Activated CD8-positive, alpha-beta memory T cell treated with anti-CD3 and anti-CD28 coated beads for 36 hours (primary cell): ENCODE results near the gene ZDHHC11B. TPM values are rescaled to one million over a fixed set of nuclear protein-coding genes. Genes with fewer than 3 reads are reported as not detected.
"Not testable (repeated sequence)": the region's sequence is repeated elsewhere in the genome, so short reads cannot be mapped to it uniquely, and the experiment has no call there.

Experiments used
- CTCF ChIA-PET: fragments of 350-600 bp; sonication (Branson Sonifier 250); formaldehyde crosslinking; loops from one replicate; lab custom pipeline; 2021; ENCODE audit warnings: antibody characterized with exemption; lab: Charles Lee
- POLR2A ChIA-PET: fragments of 350-600 bp; sonication (Branson Sonifier 250); formaldehyde crosslinking; loops from one replicate; lab custom pipeline; 2021; ENCODE audit warnings: antibody characterized with exemption; lab: Charles Lee
- total RNA-seq, 2 experiments: library from RNA; stranded (reverse); gene quantifications; one replicate each; pipeline ENCODE4 v1.2.3, GENCODE V29; 2021

Gene ZDHHC11B
- total RNA-seq, 2 experiments from 2014 or later = 0.15 to 0.17 TPM

DNA sequence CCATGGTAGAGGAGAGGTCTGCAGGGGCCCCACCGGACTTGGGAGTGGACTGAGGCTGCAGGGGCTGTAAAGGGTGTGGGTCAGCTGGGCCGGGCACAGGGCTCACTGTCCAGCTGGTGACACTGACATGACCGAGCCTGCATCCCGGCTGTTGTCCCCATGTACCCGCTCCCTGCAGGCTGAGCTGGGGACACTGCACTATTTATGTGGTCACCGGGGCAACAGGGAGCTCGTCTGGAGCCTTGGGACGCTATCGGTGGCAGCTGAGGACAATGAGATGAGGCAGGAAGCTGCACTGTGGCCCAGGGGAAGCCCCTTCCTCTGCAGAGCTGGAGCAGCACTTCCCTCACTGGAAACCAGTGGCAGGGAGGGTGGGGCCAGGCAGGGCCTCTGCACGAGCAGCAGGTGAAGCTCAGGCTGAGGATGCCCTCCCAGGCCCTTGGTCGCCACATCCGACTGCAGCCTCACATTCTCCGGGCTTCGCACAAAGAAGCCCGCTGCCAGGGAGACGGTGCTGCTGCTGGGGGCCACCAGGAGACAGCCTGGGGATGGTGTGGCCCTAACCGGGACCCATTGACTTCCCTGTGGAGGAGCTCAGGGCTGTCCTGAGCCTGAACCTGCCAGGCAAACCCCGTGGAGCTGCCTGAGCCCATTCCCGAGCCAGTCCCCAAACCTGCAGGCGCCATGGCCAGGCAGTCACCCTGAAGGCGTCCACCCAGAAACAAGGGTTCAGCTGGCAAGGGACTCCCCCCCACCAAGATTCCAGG, 26.4 kb downstream of the ZDHHC11B start:
- ChIA-PET CTCF (no interaction called here), POLR2A (no interaction called here)

DNA sequence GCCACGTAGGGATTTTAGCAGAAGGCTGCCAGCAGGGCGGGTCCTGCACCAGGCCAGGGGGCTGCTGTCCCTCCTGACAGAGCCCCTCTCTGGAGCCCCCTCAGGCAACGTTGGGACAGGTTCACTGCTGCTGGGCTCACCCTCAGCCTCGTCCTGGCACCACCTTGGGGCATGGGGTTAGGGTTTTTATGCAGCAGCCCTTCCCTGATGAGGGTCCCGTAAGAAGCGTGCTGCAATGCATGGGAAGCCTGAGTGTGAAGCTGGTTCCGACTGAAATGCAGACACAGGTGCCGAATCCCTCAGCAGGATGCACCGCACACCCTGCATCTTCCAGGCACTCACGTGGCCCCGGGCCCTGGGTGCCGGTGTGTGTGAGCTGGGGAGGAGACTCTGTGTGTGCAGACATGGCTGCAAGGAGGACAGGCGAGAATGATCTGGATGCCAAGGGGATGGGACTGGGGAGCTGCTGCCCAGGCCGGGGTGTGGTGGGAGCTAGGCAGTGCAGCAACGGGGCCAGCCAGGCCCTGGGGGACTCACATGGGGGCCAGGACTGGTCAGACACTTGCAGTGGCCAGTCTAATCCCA, 27.1 kb downstream of the ZDHHC11B start:
- CTCF ChIA-PET = no interaction called here
- POLR2A ChIA-PET = no interaction called here

DNA sequence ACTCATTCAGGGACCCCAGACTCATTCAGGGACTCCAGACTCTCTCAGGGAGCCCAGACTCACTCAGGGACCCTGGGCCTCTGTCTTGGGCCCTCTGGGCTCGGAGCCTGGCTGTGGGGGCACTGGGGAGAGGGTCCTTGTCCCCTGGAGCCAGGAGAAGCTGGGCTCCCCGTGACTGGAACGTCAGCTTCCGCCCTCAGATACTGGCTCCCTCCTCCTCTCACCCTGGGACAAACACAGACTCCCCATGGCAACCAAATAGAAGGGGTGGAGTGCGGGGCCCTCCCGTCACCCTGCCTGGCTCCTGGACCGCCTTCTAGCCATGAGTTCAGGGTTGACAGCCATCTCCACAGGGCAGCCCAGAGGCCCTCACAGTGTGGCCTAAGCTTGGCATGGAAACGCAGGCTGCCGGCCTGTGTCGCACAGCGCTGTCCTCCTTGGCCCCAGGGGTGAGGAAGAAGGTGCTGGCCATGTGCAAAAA, 27.6 kb downstream of the ZDHHC11B start:
- POLR2A ChIA-PET = no interaction called here

DNA sequence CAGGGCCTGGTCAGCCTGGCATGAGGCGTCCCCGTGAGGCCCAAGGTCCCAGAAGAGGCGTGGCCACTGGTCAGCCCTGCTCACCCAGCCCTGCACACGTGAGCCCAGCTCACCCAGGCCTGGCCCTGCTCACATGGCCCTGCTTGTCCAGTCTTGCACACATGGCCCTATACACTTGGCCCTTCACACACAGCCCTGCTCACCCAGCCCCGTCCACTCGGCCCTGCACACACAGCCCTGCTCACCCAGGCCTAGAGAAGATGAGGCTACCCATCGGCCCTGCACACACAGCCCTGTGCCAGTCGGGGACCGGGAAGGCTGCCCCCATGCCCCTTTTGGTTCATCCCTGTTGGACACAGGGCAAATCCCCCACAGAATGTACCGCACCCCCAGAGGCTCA, 28.4 kb downstream of the ZDHHC11B start:
- ChIA-PET CTCF (no interaction called here), POLR2A (no interaction called here)

More for the DNA sequence above, 27.6 kb downstream of the ZDHHC11B start:
- CTCF ChIA-PET = no interaction called here

DNA sequence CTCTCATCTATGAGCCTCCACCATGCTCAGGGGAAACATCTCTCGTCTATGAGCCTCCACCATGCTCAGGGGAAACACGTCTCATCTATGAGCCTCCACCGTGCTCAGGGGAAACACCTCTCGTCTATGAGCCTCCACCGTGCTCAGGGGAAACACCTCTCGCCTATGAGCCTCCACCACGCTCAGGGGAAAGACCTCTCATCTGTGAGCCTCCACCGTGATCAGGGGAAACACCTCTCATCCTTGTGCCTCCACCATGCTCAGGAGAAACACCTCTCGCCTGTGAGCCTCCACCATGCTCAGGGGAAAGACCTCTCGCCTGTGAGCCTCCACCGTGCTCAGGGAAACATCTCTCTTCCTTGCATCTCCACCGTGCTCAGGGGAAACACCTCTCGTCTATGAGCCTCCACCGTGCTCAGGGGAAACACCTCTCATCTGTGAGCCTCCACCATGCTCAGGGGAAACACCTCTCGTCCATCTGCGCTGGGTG, 30.3 kb downstream of the ZDHHC11B start:
- CTCF ChIA-PET, POLR2A ChIA-PET: not testable (repeated sequence)

DNA sequence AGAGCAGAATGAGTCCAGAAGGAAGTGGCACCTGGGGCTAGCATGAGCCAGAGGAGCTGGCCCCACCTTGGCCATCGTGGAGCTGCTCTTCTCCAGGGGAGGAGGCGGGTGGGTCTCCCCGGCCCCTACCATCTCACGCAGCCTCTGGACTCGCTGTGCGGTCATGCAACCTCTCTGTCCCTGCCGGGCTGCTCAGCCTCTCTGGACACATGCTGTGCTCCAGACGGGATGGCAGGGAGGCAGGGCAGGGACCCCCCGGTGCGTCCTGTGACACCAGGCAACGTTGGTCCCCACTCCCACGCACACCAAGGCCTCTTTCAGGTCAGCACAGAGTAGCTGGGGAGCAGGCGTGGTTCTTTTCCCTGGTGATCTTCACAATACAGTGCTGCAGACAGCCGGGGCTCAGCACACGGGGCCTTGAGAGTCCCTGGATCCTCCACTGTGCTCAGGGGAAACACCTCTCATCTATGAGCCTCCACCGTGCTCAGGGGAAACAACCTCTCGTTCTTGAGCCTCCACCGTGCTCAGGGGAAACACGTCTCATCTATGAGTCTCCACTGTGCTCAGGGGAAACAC, 30.9 kb downstream of the ZDHHC11B start:
- POLR2A ChIA-PET, CTCF ChIA-PET: not testable (repeated sequence)

DNA sequence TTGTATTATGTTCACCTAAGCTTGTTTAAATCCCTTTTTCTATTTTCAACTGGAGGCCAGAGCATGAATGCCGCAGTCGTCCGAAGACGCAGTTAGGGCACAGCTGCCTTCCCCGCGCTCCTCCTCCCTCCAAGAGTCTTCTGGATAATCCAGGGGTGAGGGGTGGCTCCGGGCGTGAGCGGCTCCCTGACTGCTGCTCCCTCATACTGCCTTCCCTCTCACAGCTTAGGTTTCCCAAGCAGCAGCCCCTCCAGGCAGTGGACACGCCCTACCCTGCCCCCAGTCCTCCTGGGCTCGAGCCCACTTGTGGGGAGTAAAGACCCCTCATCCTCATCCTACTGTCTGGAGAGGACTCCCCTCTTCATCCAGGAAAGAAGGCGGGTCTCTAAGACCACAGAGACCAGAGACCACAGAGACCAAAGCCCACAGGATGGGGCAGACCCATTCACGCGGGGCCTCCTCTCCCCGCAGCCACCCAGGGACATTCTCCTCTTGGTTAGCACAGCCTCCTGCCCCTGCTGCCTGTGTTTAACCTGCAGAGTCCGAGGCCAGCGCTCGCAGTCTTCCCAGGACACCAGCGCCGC, 31.9 kb downstream of the ZDHHC11B start:
- POLR2A ChIA-PET, CTCF ChIA-PET: not testable (repeated sequence)

DNA sequence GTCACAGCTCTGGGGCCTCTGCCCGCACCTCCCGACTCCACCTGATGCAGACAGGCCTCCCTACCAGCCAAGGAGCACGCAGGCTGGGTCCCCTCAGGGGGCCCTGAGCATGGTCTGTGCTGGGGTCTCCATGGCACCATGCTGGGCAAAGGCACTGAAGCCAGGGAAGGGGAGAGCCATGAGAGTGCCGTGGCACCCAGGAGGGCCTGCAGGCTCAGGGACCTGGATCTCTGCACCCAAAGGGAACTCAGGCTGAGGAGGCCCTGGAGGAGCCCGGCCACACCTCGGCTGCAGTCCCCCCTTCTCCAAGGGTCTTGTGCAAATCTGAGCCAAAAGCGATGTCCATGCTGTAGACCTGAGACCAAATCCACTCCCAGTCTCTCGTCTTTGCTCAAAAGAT, 32.5 kb downstream of the ZDHHC11B start:
- CTCF ChIA-PET, POLR2A ChIA-PET: not testable (repeated sequence)

DNA sequence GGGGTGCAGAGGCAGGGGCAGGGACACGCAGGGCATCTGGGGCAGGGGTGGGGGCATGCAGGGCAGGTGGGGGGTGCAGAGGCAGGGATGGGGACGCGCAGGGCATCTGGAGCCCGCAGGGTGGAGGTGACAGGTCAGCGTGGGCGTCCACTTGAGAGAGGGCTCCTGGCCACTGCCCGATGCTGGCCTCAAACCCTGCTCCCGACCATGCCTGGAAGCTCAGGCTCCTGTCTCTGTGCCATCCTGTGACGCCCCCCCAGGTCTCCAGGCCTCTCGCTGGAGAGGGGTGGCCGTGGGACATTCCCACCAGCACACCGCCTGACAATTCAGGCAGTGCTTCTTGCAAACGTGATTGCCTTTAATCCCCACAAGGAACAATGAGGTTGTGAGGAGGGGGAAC, 33.0 kb downstream of the ZDHHC11B start:
- CTCF ChIA-PET = no interaction called here
- POLR2A ChIA-PET = no interaction called here

DNA sequence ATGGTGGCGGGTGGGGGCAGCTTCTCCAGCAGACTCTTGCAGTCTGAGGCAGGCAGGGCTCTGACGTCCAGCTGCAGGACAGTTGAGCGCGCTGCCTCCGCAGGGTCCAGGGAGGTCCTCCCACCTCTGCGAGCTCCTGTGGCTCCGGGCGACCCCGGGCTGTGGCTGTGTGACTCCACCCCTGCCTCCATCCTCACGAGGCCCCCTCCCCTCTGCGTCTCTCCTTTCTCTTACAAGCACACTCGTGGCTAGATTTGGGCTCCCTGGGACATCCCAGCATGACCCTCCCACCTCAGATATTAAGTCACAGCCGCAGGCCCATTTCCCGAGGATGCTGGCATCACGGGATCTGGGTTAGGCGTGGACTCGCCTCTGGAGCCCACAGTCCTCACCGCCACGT, 34.3 kb downstream of the ZDHHC11B start:
- CTCF ChIA-PET, POLR2A ChIA-PET: not testable (repeated sequence)

DNA sequence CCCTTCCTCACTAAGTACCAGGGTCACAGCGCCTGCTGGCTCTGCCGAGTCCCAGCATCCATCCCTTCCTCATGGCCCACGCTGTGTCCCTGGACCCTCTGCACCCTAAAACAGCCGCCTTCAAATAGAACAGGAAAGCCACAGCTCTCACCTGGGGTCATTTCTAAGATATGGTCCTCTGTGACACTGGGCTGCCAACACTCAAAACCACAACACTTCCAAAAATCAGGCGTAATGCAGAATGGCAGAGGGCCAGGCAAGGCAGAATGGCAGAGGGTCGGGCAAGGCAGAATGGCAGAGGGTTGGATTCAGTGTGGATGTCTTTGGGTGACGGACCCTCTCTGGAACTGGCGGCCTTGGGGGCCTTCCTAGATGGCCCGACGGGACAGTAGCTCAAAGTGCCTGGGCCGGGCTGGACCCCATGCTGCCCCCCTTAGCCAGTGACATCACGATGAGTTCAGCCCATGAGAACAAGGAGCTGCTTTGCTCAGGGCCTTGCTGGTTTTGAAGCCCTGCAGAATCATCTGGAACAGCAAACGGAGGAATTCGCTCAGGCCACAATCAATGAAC, 35.3 kb downstream of the ZDHHC11B start:
- ChIA-PET POLR2A (no interaction called here), CTCF (no interaction called here)

DNA sequence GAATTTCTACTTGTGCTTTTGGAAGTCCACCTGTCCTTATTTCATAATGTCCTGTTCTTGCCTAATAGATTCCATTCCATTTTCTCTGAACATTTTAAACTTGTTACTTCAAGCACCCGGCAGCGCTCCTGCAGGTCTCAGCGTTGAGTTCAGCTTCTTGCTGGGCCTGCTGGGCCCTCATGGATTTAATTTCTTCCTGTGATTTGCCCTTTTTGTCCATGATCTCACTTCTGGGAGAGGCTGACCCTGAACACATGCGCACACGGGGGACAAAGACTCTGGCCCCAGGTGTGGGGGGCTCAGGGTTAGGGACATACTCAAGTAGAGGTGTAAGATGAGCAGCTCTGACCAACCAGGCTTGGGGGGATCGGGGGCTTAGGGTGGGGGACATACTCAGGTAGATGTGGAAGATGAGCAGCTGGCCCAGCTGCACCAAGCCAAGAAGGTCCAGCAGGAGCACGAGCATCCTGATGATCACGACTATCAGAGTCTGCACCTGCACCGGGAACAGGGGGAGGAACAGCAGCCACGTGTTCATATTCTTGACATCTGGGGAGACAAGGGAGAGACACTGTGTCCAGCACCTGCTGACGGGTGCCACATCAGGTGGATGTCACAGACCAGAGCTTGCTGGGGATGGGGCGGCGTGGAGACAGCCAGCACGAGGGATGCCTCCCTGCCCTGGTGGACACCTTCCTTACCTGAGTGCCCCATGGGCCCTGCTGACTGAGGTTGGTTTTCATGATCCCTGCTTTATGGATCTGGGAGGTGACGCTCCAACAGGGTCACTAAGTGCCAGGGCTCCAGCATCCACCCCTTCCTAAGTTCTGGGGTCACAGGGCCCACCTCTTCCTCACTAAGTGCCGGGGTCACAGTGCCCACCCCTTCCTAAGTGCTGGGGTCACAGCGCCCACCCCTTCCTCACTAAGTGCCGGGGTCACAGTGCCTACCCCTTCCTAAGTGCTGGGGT, 36.2 kb downstream of the ZDHHC11B start:
- CTCF ChIA-PET, POLR2A ChIA-PET: not testable (repeated sequence)

DNA sequence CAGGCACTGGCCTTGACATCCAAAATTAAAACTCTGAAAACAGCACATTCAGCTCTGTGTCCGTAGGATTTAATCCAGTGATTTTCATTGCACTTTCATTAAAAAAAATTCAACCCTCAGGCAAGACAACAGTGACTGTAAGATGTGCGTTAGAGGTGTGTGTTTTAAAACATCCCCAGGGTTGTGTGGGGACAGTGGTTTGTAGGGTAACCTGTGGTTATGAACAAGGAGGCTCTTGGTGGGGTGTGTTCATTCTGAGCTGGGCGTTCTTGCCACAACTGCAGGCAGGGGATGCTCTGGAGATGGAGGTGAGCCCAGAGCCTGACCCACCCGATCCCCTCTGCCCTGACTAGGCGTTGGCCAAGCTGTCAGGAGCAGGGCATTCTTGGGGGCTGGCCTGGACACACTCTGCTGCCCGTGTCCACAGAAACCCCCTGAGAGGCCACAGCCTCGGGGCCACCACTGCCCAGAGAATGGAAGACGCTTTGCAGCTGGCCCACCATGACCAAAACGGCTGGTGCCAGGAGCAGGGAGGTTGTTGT, 37.2 kb downstream of the ZDHHC11B start:
- POLR2A ChIA-PET, CTCF ChIA-PET: not testable (repeated sequence)

DNA sequence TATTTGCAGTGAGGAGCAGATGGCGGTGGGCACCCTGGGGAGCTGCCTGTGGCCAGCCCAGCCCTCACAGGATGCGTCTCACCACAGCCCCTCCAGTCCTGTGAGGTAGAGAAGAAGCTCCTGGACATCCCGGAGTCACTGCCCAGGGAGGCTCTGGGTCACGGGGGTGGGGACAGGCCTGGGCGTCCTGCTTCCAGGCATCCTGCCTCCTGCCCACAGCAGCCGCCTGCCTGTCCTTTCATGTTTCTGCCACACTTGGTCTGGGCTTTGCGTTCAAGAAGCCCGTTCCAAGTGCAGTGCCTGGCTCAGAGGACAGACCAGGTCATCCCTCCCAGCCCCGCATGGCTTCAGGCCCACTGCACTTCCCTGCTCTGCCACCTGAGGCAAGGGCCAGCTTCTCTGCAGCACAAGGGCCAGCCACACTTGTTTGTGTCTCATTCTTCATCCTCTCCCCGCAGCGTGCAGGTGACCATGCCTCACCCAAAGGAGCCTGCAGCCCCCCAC, 38.2 kb downstream of the ZDHHC11B start:
- POLR2A ChIA-PET = no interaction called here

DNA sequence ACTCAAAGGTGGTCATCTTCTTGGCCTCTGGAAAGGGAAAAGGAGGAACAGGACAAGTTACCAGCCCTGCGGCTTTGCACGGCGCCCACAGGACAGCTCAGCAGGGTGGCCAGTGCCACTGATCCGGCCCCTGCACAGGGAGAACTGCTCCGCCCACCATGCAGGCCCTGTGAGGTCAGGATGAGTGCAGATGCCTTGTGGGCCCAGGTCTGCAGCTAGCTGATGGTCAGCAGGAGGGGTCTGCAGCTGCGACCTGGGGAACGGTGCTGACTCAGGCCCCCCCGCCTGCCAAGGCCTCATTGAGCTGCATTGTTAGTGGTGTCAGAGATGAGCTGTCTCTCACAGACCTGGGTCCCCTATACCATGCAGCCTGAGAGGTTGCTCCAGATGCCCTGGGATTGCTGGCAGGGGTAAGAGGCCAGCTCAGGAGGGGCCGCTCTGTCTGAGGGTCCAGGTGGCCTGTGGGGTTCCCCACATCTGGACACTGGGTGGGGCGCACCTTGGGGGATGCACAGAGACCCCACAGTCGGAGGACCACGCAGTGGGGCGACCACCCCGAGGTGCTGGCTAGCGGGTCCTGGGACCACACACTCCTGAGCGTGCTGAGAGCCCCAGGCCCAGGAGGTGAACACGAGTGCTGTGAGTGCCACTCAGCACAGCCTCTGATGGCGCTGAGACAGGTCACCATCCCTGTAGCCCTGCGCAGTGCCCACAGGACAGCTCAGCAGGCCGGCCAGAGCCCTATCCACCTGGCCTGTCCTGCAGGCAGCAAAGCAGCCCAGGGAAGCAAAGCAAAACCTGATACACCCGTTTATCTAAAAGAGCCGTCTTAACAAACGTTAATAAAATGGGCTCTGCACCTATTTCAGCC, 39.0 kb downstream of the ZDHHC11B start:
- POLR2A ChIA-PET, CTCF ChIA-PET: not testable (repeated sequence)

More for the DNA sequence above, 38.2 kb downstream of the ZDHHC11B start:
- CTCF ChIA-PET = no interaction called here

DNA sequence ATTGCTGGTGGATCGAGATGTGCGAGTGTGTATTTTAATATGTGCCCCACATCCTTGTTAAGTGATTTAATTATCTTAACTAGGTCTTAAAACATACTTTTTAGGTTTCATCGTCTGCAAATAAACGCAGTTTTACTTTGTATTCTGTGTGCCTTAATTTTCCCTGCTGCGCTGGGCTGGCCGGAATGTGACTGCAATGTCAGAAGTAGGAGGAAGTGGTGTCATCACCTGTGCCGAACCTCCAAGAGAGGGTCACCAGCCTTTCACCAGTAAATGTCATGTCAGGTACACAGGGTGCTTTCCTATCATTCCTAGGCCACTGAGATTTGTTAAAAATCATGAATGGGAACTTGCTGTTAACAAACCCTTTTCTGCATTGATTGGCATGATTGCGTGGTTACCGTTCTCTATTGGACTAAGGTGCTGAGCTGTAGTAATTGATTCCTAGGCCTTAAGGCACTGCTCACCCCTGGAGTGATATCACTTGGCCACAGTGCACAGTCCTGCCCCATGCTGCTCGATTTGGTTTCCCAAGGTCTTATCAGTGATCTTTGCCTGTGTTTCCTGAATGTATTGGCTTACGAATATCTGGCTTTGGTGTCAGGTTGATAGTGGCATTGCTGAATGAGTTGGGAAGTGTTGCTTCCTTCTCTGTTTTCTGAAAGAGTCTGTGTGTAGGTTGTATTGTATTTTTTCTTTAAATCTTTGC, 40.7 kb downstream of the ZDHHC11B start:
- POLR2A ChIA-PET, CTCF ChIA-PET: not testable (repeated sequence)

DNA sequence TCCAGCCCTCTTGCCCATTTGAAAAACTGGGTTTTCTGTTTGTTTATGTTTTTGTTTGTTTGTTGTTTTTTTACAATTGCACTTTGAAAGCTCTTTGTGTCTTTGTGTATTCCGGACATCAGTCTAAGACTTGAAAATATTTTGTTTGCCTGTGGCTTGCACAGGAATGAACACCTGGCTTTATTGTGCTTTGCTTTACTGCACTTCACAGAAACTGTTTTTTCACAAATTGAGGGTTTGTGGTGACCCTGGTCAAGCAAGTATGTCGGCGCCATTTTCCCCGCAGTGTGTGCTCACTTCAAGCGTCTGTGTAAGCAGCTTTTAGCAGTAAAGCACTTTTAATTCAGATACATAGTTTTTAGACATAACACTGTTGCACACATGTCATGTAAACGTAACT, 42.3 kb downstream of the ZDHHC11B start:
- CTCF ChIA-PET, POLR2A ChIA-PET: not testable (repeated sequence)
